Measurements from ENCODE around the gene ZFYVE28. TPM values are rescaled to one million over a fixed set of nuclear protein-coding genes. Genes with fewer than 3 reads are reported as not detected.

Gene ZFYVE28
- total RNA-seq, 1 donor: 10.5 TPM

GRCh38 chr4:2258091-2259035, 160.1 kb downstream of the ZFYVE28 start:
- no peaks in the 10 kb centered on the region for H3K27me3 ChIP-seq (ENCODE audit: insufficient read depth, low read length)
- TF ChIP-seq, protein P1, sequence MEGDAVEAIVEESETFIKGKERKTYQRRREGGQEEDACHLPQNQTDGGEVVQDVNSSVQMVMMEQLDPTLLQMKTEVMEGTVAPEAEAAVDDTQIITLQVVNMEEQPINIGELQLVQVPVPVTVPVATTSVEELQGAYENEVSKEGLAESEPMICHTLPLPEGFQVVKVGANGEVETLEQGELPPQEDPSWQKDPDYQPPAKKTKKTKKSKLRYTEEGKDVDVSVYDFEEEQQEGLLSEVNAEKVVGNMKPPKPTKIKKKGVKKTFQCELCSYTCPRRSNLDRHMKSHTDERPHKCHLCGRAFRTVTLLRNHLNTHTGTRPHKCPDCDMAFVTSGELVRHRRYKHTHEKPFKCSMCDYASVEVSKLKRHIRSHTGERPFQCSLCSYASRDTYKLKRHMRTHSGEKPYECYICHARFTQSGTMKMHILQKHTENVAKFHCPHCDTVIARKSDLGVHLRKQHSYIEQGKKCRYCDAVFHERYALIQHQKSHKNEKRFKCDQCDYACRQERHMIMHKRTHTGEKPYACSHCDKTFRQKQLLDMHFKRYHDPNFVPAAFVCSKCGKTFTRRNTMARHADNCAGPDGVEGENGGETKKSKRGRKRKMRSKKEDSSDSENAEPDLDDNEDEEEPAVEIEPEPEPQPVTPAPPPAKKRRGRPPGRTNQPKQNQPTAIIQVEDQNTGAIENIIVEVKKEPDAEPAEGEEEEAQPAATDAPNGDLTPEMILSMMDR (IDR thresholded peaks at IDR 0.05; ENCODE audit: extremely low read depth, low read depth, low read length): no peak
- no peaks in the 10 kb centered on the region for H3K9me3 ChIP-seq (ENCODE audit: low read depth, low read length)
- no peak overlapping the region for H3K4me2 ChIP-seq (ENCODE audit: insufficient read depth, low read length)
- H3K4me3 ChIP-seq (ENCODE audit: insufficient read depth, low read length): no peak overlapping the region
- peaks cover 22% of the 10 kb centered on the region for H3K36me3 ChIP-seq (ENCODE audit: insufficient read depth, low read length)
- no peak overlapping the region for H2AFZ ChIP-seq (ENCODE audit: low read length)
- peak; percentile 58 for DNase-seq (ENCODE audit: insufficient read length, low spot score, missing footprints)
- H3K27ac ChIP-seq (ENCODE audit: low read depth, low read length): no peak overlapping the region
- peaks cover 70% of the 10 kb centered on the region for H4K20me1 ChIP-seq (ENCODE audit: insufficient read depth, low read length)
- peaks cover 68% of the 10 kb centered on the region for H3K79me2 ChIP-seq (ENCODE audit: insufficient read depth, low read length)
- peaks cover 34% of the 10 kb centered on the region for H3K4me1 ChIP-seq (ENCODE audit: insufficient read depth, low read length)

DNA sequence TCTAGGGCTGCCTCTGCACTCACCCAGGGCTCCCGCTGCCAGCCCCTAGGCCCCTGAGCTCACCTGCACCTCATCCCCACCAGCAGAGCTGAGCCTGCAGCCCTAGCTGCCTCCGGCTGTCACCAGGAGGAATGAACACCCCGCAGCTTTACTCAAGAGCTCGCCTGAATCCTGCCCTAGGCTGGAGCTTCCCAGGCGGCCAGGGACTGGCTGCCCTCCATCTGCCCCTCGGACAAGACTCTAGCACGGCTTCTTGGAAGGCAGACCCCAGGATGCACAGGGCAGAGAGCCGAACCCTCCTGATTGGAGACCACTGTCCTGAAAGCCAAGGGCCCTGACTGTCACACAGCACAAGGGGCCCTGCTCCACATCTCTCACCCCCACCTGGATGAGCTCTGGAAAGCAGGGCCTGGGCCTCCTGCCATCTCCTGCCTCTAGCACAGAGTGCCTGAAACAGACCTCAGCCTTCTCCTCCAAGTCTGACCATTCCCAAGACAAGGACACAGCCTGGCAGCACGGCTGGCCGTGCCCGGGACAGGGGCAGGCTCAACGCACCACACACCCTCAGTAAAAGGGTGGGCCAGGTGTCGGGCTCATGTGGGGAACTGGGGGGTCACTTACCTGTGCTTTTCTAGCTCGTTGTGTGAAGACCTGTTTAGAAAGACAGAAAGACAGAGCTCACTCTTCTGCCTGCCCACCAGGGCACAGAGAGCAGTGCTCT, 160.9 kb downstream of the ZFYVE28 start:
- Histone ChIP-seq H3K27me3 (ENCODE audit: insufficient read depth, low read length) (no peaks in the 10 kb centered on the region), H3K79me2 (ENCODE audit: insufficient read depth, low read length) (peaks cover 73% of the 10 kb centered on the region), H3K9me3 (ENCODE audit: low read depth, low read length) (no peaks in the 10 kb centered on the region), H3K27ac (ENCODE audit: low read depth, low read length) (no peak overlapping the region), H3K4me2 (ENCODE audit: insufficient read depth, low read length) (no peak overlapping the region), H4K20me1 (ENCODE audit: insufficient read depth, low read length) (peaks cover 76% of the 10 kb centered on the region), H3K4me3 (ENCODE audit: insufficient read depth, low read length) (no peak overlapping the region), H3K36me3 (ENCODE audit: insufficient read depth, low read length) (peaks cover 27% of the 10 kb centered on the region), H2AFZ (ENCODE audit: low read length) (no peak overlapping the region), H3K4me1 (ENCODE audit: insufficient read depth, low read length) (peaks cover 29% of the 10 kb centered on the region)
- TF ChIP-seq, protein P1 (IDR thresholded peaks at IDR 0.05; ENCODE audit: extremely low read depth, low read depth, low read length): no peak
- DNase-seq (ENCODE audit: insufficient read length, low spot score, missing footprints): peak; percentile 61

- Histone ChIP-seq H4K20me1 (ENCODE audit: insufficient read depth, low read length) (peaks cover 83% of the 10 kb centered on the region), H3K79me2 (ENCODE audit: insufficient read depth, low read length) (peaks cover 75% of the 10 kb centered on the region), H3K4me3 (ENCODE audit: insufficient read depth, low read length) (no peak overlapping the region), H3K27me3 (ENCODE audit: insufficient read depth, low read length) (no peaks in the 10 kb centered on the region), H3K4me2 (ENCODE audit: insufficient read depth, low read length) (no peak overlapping the region), H3K27ac (ENCODE audit: low read depth, low read length) (no peak overlapping the region), H2AFZ (ENCODE audit: low read length) (no peak overlapping the region), H3K9me3 (ENCODE audit: low read depth, low read length) (no peaks in the 10 kb centered on the region), H3K4me1 (ENCODE audit: insufficient read depth, low read length) (peaks cover 29% of the 10 kb centered on the region), H3K36me3 (ENCODE audit: insufficient read depth, low read length) (peaks cover 27% of the 10 kb centered on the region)
- TF ChIP-seq, protein P1 (IDR thresholded peaks at IDR 0.05; ENCODE audit: extremely low read depth, low read depth, low read length): no peak
- peak; percentile 86 for DNase-seq (ENCODE audit: insufficient read length, low spot score, missing footprints)
Observed at GRCh38 chr4:2256781-2257191, 161.7 kb downstream of the ZFYVE28 start.

All from osteoblast (primary cell).